Lower leg skin (tissue), 3 donors: ENCODE measurements around the gene UMAD1.

Experiments used
- CTCF ChIP-seq, 3 donors: fragments of 450-650 bp; IDR thresholded peaks; one replicate each; pipeline ENCODE4 v1.5.1; 2016; ENCODE audit warnings: antibody characterized with exemption in 3 of 3, mild to moderate bottlenecking in 3 of 3, moderate library complexity in 2 of 3
- POLR2A ChIP-seq, 2 donors: fragments of 450-650 bp; IDR thresholded peaks; one replicate each; pipeline ENCODE4 v1.6.1; 2016 to 2017; ENCODE audit warnings: antibody characterized with exemption in 2 of 2, mild to moderate bottlenecking in 1 of 2, moderate library complexity in 1 of 2

GRCh38 chr7:7686811-7687508 is 46.4 kb downstream of the UMAD1 start:
- no peak for TF ChIP-seq POLR2A (IDR thresholded peaks at IDR 0.05)
- no peak for TF ChIP-seq CTCF (IDR thresholded peaks at IDR 0.05)
